Measurements from ENCODE around the gene RFWD3. TPM values are rescaled to one million over a fixed set of nuclear protein-coding genes. Genes with fewer than 3 reads are reported as not detected.
A peak's percentile ranks its signal among the peaks of the same experiment; 100 is the strongest.

Gene RFWD3, protein sequence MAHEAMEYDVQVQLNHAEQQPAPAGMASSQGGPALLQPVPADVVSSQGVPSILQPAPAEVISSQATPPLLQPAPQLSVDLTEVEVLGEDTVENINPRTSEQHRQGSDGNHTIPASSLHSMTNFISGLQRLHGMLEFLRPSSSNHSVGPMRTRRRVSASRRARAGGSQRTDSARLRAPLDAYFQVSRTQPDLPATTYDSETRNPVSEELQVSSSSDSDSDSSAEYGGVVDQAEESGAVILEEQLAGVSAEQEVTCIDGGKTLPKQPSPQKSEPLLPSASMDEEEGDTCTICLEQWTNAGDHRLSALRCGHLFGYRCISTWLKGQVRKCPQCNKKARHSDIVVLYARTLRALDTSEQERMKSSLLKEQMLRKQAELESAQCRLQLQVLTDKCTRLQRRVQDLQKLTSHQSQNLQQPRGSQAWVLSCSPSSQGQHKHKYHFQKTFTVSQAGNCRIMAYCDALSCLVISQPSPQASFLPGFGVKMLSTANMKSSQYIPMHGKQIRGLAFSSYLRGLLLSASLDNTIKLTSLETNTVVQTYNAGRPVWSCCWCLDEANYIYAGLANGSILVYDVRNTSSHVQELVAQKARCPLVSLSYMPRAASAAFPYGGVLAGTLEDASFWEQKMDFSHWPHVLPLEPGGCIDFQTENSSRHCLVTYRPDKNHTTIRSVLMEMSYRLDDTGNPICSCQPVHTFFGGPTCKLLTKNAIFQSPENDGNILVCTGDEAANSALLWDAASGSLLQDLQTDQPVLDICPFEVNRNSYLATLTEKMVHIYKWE
- total RNA-seq (2014; rRNA removed; shearing (Covaris generic); ENCODE audit: low replicate concordance): 17.4 and 20.2 TPM in 2 replicates

DNA sequence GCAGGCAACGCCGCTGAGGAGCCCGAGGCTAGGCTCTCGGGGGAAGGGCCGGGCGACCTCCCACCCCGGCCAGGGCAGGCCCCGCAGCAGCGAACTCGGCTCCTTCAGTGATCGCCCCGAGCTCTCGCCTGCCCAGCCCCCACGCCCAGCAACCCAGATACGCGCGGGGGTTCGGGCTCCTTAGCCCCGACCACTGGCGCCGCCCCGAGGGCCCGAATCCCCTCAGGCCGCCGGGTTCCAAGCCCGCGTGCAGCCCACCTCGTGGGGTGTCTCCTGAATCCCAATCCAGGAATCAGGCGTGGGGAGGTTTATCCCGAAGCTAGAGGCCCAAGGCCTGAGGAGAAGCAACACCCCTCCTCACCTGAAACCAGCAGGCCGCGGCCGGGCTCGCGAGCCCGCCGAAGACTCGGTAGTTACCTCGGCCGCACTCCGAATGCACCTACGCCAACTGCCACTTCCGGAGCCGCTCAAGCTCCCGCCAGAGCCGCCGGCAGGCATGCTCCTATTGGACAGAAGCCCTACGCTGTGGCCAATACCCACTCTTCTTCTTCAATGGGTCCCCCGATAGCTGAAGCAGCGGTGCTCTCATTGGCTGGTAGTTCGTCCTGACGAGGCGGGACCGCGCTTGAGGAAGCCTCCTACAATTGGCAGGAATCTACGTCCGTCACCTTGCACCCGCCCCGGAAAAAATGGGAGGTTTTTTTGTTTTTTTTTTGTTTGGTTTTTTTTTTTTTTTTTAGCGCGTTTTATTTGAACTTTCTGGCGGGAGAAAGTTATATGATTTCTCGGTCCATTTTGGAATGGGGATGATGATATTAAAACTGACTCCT is at the start of gene RFWD3:
Gene RFWD3 (minus strand): TSS at position 453 of the 830 bp plus-strand sequence. CDS start 5,428 bp downstream, outside the sequence.
- Histone ChIP-seq H3K4me3 (peak within 1 kb of the TSS; percentile 92), H3K9me3 (no peaks in the 10 kb centered on the region), H3K36me3 (peaks cover 30% of the 10 kb centered on the region), H3K27me3 (no peaks in the 10 kb centered on the region)
- peak; percentile 96 for DNase-seq

DNA sequence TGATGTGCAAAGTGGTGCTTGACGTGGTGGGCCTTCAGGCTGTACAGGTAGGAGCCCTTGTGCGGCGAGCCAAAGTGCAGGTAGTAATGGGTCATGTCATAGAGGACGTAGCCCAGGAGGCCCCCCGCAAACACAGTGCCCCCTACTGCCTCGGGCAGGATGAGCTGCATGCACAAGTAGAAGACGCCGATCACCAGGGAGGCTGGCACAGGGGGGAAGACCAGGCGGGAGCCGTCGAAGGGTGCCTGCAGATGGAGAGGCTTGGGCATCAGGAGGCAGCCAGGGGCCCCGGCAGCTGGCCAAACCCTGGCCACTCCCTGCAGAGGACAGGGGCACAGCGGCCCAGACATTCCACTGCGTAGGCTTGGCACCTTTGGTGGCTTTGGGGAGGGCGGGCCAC is 49.7 kb upstream of the RFWD3 start:
- H3K36me3 ChIP-seq: no peaks in the 10 kb centered on the region
- no peaks in the 10 kb centered on the region for H3K9me3 ChIP-seq
- no peak for DNase-seq
- H3K27me3 ChIP-seq: no peaks in the 10 kb centered on the region
- no peak overlapping the region for H3K4me3 ChIP-seq

DNA sequence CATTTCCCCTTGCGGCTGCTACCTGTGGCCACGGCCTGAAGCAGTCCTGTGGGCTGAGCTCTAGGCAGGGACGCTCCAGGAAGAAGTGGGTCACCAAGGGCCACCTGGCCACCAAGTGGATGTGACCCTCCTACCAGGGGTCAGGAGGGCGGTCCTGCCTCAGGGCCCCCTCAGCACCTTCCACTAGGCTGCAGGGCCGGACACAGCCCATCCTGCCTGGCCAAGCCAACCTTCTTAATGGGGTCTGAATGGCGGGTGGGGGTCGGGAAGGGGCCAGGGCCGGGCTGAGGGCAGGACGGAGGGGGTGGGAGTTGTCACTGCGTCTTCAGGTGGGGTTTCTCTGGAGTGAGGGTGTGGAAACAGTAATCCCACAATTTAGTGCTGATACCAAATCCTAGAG is 47.2 kb upstream of the RFWD3 start:
- Histone ChIP-seq H3K27me3 (no peaks in the 10 kb centered on the region), H3K36me3 (no peaks in the 10 kb centered on the region), H3K9me3 (no peaks in the 10 kb centered on the region), H3K4me3 (no peak overlapping the region)
- no peak for DNase-seq

DNA sequence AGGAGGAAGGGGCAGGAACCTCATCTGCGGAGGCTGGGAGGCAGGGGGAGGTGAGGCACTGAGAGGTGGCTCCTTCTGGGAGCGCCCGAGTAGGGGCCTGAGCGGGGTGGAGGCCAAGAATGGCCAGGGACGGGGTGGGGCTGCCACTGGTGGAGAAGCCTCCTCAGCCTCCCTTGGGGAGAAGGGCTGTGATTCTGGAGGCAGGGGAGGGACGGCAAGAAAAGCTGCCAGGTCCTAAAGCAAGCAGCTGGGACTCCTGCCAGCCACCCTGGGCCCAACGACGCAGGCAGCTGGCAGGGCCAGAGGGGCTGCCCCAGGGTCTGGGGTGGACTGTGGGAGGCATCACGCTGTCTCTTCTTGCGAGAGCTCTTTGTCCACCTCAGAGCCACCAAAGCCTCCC is 46.6 kb upstream of the RFWD3 start:
- DNase-seq: no peak
- Histone ChIP-seq H3K4me3 (no peak overlapping the region), H3K9me3 (no peaks in the 10 kb centered on the region), H3K36me3 (no peaks in the 10 kb centered on the region), H3K27me3 (no peaks in the 10 kb centered on the region)

DNA sequence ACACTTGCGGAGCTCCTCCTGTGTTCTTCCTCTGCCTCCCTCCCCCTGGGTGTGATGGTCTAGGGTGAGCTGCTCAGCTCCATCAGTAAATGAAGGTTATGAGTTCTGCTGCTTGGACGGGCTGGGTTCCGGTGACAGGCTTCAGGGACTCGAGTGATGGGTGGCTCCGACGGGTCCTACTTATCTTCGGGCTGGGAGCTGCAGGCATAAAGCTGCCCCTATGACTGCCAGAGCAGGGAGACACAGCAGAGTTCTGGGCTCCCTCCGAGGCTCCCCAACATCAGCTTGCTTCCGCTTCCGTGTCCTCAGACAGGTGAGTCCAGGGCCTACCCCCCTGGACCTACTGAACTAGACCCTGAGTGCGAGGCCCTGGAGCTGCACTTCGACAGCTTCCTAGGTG is 45.3 kb upstream of the RFWD3 start:
- Histone ChIP-seq H3K36me3 (no peaks in the 10 kb centered on the region), H3K27me3 (no peaks in the 10 kb centered on the region), H3K4me3 (no peak overlapping the region), H3K9me3 (no peaks in the 10 kb centered on the region)
- no peak for DNase-seq

DNA sequence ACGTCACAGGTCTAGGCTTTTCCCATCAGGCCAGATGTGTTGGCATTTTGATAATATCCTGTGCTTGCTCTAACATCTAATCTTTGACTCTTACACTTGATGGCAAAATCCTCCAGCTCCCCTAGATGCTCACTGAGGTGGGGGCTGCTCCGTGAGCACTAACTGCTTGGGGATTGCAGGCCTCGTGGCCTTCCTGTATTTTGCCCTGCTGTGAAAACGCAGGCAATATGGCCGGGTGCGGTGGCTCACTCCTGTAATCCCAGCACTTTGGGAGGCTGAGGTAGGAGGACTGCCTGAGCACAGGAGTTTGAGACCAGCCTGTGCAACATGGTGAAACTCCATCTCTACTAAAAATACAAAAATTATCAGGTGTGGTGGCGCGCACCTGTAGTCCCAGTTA is 43.7 kb upstream of the RFWD3 start:
- no peaks in the 10 kb centered on the region for H3K27me3 ChIP-seq
- no peaks in the 10 kb centered on the region for H3K36me3 ChIP-seq
- H3K9me3 ChIP-seq: no peaks in the 10 kb centered on the region
- DNase-seq: no peak
- no peak overlapping the region for H3K4me3 ChIP-seq

DNA sequence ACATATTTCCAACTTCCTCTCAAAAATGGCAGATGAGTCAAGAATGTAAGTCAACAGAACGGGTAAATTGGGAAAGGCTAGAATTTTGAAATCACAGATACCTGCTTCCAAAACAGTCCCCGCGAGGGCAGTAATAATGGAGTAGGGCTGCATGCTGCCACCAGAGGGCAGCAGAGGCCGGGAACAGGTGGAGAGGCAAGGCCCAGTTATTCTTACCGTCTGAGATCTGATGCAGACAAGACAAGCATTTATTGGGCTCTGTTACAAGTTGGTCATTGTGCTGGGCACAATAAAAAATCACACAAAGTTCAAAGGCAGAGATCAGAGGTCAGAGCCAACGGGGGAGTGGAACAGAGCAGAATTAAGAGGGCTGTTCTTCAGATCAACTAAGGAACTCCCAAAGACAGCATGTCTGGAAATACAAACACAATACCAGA is 42.8 kb upstream of the RFWD3 start:
- no peak overlapping the region for H3K4me3 ChIP-seq
- no peaks in the 10 kb centered on the region for H3K9me3 ChIP-seq
- peak; percentile 44 for DNase-seq
- no peaks in the 10 kb centered on the region for H3K36me3 ChIP-seq
- no peaks in the 10 kb centered on the region for H3K27me3 ChIP-seq

DNA sequence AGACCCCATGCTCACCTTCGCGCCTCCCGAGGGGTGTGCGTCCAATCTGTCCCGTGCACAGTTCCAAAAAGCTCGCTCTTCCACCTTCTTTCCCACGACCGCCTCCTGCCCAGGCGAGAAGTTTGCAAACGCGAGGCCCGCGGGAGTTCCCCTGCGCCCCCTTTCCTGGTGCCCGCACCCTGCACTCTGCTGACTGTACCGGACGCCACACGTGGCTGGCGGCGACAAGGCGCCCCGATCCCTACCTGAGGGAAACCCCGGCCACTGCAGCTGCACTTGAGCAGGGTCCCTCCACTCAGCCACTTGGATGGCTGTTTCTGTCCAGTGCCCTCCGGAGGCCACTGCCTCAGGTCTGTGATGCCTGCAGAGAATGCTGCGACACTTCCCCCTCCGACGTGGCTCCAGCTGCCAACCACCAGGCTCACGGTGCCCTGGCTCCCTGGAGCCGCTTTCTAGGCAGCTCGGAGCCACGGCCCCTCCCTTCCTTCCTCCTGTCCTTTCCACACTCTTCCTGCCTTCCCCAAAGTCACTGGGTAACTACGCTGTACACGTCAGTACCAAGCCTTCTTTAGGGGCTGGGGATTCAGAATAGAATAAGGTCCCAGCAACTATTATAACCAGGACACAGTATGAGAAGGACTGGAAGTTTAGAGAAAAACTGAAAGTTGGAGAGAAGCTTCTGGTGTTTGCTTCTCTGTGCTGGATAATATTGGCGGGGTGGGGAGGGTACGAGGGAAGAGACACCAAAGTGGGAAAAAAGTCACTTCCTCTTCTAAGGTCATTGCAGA is 34.0 kb upstream of the RFWD3 start, which contains the start of gene MLKL:
Gene MLKL (minus strand): TSS at position 425 of the 788 bp plus-strand sequence. CDS start 5,105 bp downstream, outside the sequence.
- Histone ChIP-seq H3K27me3 (no peaks in the 10 kb centered on the region), H3K9me3 (no peaks in the 10 kb centered on the region), H3K4me3 (peak within 1 kb of the TSS; percentile 65), H3K36me3 (peaks cover 2% of the 10 kb centered on the region; the same call in 1 of the 2 replicates)
- peak; percentile 58 for DNase-seq

DNA sequence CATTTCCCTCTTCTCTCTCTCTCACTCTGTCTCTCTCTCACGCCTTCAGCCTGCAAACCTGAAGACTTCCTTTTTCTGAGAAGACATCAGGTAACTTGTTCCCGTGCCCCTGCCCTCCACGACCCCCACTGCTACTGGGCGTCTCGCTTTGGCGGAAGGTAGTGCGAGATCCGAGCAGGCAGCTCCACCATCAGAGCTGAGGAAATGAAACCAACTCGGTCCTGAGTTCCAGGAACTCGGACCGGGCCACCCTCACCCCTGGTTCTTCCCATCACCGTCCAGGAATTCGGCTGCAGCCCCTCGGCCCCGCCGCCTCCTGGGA is 33.4 kb upstream of the RFWD3 start:
- H3K9me3 ChIP-seq: no peaks in the 10 kb centered on the region
- DNase-seq: peak; percentile 19

DNA sequence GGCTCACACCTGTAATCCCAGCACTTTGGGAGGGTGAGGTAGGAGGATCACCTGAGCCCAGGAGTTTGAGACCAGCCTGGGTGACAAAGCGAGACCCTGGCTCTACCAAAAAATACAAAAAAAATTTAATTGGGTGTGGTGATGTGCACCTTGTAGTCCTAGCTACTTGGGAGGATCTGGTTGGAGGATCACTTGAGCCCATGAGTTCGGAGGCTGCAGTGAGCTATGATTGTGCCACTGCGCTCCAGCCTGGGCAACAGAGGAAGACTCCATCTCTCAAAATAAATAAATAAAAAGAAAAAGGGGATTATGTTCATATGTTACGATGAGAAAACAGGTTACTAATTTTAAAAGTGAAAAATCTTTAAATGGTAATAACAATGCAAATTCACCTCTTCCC is 33.0 kb upstream of the RFWD3 start:
- no peak for DNase-seq
- Histone ChIP-seq H3K27me3 (no peaks in the 10 kb centered on the region), H3K36me3 (peaks cover 2% of the 10 kb centered on the region; the same call in 1 of the 2 replicates), H3K4me3 (peak overlapping the region; percentile 65), H3K9me3 (no peaks in the 10 kb centered on the region)

More for the DNA sequence above, 33.4 kb upstream of the RFWD3 start:
- Histone ChIP-seq H3K27me3 (no peaks in the 10 kb centered on the region), H3K36me3 (peaks cover 2% of the 10 kb centered on the region; the same call in 1 of the 2 replicates), H3K4me3 (peak overlapping the region; percentile 65)

DNA sequence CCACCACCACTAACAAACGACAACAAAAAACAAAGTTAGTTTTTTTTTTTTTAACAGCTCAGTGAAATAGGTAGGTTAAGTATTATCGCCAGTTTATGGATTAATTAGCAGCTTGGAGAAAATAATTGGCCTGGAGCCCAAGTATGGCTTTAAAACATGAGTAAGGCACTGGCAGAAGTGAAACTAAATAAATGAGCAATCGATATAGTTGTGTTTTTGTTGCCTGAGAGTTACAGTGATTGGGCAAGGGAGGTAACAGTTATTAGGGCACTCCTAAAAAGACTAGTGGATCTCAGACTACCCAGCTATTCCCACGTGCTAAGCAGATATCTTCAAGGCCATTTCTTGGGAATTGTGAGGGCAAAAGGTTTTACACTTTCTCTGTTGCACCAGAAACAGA is 31.5 kb upstream of the RFWD3 start:
- no peak for DNase-seq
- H3K36me3 ChIP-seq: peaks cover 2% of the 10 kb centered on the region; the same call in 1 of the 2 replicates
- H3K27me3 ChIP-seq: no peaks in the 10 kb centered on the region
- no peaks in the 10 kb centered on the region for H3K9me3 ChIP-seq
- no peak overlapping the region for H3K4me3 ChIP-seq

DNA sequence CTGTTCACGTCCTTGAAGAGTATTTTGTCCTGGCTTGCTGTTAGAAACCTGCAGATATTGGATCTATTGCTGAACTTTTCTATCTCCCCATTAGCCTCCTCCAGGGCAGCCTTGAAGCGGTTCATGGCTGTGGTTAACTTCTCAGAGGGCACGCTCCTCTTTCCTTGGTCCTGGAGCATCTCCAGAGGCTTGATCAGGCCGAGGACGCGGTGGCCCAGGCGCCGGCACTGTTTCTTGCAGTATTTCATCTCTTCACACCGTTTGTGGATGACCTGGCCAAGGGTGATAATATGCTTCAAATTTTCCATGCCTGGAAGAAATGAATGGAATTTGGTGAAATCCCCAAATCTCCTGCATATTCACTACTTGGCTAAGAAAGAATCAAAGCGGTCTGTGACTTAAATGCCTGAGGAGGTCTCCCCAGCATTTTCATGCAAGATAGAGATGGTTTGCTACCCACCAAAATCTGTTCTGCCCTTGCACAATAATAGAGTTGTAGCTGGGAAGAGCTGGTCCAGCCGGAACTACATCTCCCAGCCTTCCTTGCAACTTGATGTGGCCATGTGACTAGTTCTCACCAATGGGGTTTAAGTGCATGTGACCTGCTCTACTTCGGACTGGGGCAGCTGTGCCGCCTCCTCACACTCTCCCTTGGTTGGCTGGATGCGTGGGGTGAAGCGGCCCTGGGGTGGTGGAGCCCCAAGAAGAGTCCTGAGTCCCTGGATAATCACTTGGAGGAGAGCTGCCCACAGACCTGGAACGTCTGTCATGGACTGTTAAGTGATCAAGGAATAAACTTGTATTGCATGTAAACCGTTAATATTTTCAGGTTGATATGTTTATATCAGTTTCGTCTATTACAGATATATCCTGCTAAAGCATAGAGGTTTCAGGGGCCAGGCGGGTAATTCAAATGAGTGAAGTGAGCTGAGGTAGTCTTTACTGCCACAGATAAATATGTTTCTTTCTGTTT is 29.1 kb upstream of the RFWD3 start:
- H3K9me3 ChIP-seq: no peaks in the 10 kb centered on the region
- peak; percentile 78 for DNase-seq
- peaks cover 2% of the 10 kb centered on the region; the same call in 1 of the 2 replicates for H3K36me3 ChIP-seq
- H3K4me3 ChIP-seq: peak overlapping the region; percentile 41
- H3K27me3 ChIP-seq: no peaks in the 10 kb centered on the region

DNA sequence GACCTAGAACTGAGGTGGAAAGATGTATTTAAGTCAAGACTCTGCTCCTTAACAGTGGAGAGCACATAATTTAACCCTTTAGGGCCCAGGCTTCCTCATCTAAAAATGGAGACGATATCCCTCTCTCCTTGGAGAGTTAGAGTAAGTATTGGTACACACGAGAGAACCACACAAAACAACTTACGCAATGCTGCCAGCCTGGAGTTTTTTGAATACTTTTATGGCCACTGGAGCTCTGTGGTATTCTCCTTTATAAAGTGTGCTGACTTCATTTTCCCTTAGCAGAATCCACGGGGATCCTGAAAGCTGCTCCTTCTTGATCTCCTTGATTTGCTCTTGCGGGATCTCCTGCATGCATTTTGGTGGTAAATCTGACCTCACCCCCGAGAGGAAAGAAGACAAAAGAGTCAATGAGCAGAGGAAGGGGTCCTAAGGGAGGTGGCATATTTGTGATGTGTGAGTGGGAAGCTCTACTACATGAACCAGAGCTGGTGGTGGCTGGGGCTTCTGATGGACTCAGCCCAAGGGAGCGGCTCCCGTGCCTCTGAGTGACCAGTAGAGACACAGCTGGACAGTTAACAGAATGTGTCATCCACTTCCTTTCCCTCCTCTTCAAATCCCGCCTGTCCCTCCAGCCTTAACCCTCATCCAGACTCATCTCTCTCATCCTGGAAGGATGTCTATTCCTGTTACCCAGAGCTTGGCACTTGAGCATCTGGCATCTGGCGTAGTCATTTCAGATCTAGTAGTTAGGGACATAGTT is 24.6 kb upstream of the RFWD3 start:
- H3K36me3 ChIP-seq: no peaks in the 10 kb centered on the region; the same call in 1 of the 2 replicates
- H3K27me3 ChIP-seq: no peaks in the 10 kb centered on the region
- no peak overlapping the region for H3K4me3 ChIP-seq
- H3K9me3 ChIP-seq: no peaks in the 10 kb centered on the region
- DNase-seq: no peak

DNA sequence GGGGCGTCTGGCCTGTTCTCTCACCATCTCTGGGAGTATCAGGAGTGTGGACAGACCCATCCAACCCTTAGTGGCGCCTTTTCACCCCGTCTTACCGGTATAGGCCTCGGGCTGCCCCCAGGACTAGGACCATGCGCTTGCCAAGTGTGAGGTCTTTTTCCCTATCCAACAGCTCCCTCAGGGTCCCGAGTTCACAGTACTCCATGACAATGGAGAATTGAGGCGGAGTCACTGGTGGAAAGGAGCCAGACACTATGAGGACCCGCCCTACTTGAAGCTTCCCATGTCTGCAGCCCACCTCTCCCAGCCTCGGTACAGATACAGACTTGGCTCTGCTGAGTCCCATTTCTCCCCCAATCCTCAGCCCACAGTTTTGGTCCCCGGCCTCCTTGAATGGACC is 15.9 kb upstream of the RFWD3 start:
- no peaks in the 10 kb centered on the region for H3K27me3 ChIP-seq
- H3K36me3 ChIP-seq: no peaks in the 10 kb centered on the region
- DNase-seq: no peak
- no peak overlapping the region for H3K4me3 ChIP-seq
- H3K9me3 ChIP-seq: no peaks in the 10 kb centered on the region

Data from MG63 (cell line).